AG04450 (cell line): ENCODE measurements around the gene ANKS6. TPM values are rescaled to one million over a fixed set of nuclear protein-coding genes. Genes with fewer than 3 reads are reported as not detected.
A peak's percentile ranks its signal among the peaks of the same experiment; 100 is the strongest.

Experiments
- CTCF ChIA-PET: fragments of 300-600, 350-600 bp; formaldehyde crosslinking; extraction: SDS; loops from one replicate; lab custom pipeline; 2022; ENCODE audit warnings: antibody characterized with exemption, inconsistent platforms; lab: Charles Lee
- POLR2A ChIA-PET: fragments of 350-600 bp; formaldehyde crosslinking; extraction: SDS; loops from one replicate; lab custom pipeline; 2021; ENCODE audit warnings: antibody characterized with exemption, inconsistent platforms; lab: Yijun Ruan, JAX
- DNase-seq: peaks from one replicate; pipeline ENCODE4 v3.0.0-alpha.2; 2011; ENCODE audit warnings: low read depth, low spot score
- H3K27ac ChIP-seq: one replicate; pipeline ENCODE4 v1.5.1; 2012; ENCODE audit warnings: low read depth, low read length, control low read depth
- H3K27me3 ChIP-seq: one replicate; pipeline ENCODE4 v1.6.0; 2012; ENCODE audit warnings: low read length; ENCODE audit not compliant: control insufficient read depth, insufficient read depth
- H3K4me3 ChIP-seq: 2 replicates; pipeline ENCODE4 v1.5.1; 2011; ENCODE audit warnings: mild to moderate bottlenecking, low read depth, low read length, control low read depth
- H3K9me3 ChIP-seq: 2 replicates; pipeline ENCODE4 v1.5.1; 2012; ENCODE audit warnings: low read length; ENCODE audit not compliant: control insufficient read depth, insufficient read depth
- polyA minus RNA-seq: library from RNA; depleted of rRNA, polyadenylated mRNA; stranded (reverse); fragments of >200 nt; gene quantifications from 2 replicates; pipeline ENCODE4 v1.2.3, GENCODE V29; 2011; rRNA and poly(A)+ RNA removed
- polyA plus RNA-seq: library from polyadenylated mRNA; depleted of rRNA; stranded (reverse); fragments of >200 nt; gene quantifications from 2 replicates; pipeline ENCODE4 v1.2.3, GENCODE V29; 2011; rRNA removed
- TF ChIP-seq, protein P1 (sequence below): IDR thresholded peaks from 2 replicates; pipeline ENCODE4 v1.5.1; 2011; ENCODE audit warnings: low read depth, low read length, control low read depth, inconsistent platforms

Gene ANKS6
- polyA plus RNA-seq, result 10.5 and 12.4 TPM in 2 replicates
- polyA minus RNA-seq, result 10.4 and 12.1 TPM in 2 replicates

DNA sequence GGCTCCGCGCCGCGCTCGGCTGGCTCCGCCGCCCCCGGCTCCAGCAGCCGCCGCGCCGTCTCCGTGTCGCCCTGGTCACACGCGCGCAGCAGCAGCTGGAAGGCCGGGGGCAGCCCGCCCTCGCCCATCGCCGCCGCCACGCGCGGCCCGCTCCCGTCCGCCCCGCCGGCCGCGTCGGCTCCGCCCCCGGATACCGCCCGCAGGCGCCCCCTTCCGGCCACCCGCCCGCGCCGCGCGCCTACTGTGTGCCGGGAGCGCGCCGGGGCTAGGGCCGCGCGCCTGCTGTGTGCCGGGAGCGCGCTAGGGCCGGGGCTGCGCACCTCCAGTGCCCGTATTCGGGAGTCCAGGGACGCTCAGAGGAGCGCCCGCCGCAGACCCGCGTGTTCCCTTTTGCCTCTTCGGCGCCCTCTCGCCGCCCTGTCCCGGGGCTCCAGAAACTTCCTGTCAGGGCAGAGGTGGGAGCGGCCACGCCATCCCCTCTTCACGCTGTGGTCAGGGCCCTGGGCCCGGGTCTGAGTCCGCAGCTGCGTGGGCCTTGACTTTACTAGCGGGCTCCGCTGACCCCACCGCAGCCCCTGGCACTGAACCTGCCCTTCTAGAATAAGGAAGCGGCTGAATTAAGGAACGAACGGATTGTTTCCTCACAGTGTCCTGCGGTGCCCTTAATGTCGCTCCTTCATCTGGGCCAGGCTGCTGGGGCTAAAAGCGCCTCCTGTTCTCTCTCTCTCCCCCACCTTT is at the start of gene ANKS6:
ANKS6 (minus strand) TSS at position 192 of the 738 bp plus-strand sequence; CDS start at position 128, 64 bp downstream.
- peak; percentile 27 for DNase-seq
- Histone ChIP-seq H3K4me3 (peak within 1 kb of the TSS; percentile 65), H3K9me3 (peaks cover 5% of the 10 kb centered on the region), H3K27ac (peak within 1 kb of the TSS; percentile 21), H3K27me3 (peaks cover 7% of the 10 kb centered on the region)
- TF ChIP-seq, protein P1, sequence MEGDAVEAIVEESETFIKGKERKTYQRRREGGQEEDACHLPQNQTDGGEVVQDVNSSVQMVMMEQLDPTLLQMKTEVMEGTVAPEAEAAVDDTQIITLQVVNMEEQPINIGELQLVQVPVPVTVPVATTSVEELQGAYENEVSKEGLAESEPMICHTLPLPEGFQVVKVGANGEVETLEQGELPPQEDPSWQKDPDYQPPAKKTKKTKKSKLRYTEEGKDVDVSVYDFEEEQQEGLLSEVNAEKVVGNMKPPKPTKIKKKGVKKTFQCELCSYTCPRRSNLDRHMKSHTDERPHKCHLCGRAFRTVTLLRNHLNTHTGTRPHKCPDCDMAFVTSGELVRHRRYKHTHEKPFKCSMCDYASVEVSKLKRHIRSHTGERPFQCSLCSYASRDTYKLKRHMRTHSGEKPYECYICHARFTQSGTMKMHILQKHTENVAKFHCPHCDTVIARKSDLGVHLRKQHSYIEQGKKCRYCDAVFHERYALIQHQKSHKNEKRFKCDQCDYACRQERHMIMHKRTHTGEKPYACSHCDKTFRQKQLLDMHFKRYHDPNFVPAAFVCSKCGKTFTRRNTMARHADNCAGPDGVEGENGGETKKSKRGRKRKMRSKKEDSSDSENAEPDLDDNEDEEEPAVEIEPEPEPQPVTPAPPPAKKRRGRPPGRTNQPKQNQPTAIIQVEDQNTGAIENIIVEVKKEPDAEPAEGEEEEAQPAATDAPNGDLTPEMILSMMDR, result no peak; the same call in 1 of the 2 replicates
- CTCF ChIA-PET, result interaction anchor here (0.6 to 1.0 kb wide), 3 partner anchors 21 to 350 kb away, joined by 3 to 5 read pairs (median 3); no protein-coding TSS in a partner anchor
- POLR2A ChIA-PET, result no interaction called here

DNA sequence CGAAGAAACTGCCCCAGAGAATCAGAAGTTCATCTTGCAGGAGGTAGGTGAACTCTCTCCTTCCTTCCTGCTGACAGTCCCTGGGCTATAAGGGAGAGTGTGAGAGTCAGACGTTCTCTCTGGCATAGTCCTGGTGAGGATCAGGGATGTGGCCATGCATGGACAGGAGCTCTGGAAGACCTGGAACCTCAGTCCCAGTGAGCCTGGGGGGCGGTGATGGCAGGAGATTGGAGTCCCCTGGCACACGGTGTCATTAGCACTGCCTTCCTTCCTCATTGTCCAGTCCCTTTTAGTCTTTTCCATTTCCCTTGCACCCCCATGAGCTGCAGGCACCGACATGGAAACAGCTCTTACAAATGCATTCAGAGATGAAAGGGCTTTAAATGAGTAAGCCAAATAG is 49.7 kb upstream of the ANKS6 start:
- POLR2A ChIA-PET, result no interaction called here
- TF ChIP-seq, protein P1, result no peak
- no peak for DNase-seq
- no peak overlapping the region for H3K4me3 ChIP-seq
- no peak overlapping the region for H3K27ac ChIP-seq
- no peaks in the 10 kb centered on the region for H3K9me3 ChIP-seq
- H3K27me3 ChIP-seq, result peaks cover 17% of the 10 kb centered on the region
- CTCF ChIA-PET, result interaction anchor here (3.9 kb wide), 1 partner anchor 294 kb away, joined by 58 read pairs; no protein-coding TSS in a partner anchor

DNA sequence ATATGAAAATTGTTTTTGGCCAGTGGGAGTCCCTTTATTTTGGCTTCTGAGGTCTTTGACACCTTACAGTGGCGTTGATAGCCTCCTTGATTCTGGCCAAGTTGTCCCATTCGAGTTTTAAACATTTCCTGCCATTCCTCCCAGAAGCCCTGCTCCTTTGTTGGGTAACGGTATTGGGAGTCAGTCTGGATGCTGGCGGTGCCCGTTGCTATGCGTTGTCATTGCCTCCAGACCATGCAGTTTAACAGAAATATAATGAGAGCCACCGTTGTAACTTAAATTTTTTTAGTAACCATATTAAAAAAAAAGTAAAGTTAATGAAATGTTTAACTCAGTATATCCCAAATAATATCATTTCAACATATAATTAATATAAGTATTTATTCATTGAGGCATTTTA is 46.2 kb upstream of the ANKS6 start:
- H3K4me3 ChIP-seq, result no peak overlapping the region
- CTCF ChIA-PET, result interaction anchor here (0.6 kb wide), 1 partner anchor 121 kb away, joined by 3 read pairs; no protein-coding TSS in a partner anchor
- no peaks in the 10 kb centered on the region for H3K9me3 ChIP-seq
- H3K27me3 ChIP-seq, result peaks cover 20% of the 10 kb centered on the region
- TF ChIP-seq, protein P1, result no peak
- no peak for DNase-seq
- no peak overlapping the region for H3K27ac ChIP-seq
- POLR2A ChIA-PET, result interaction anchor here (0.7 kb wide), 1 partner anchor 845 kb away, joined by 3 read pairs; no protein-coding TSS in a partner anchor

DNA sequence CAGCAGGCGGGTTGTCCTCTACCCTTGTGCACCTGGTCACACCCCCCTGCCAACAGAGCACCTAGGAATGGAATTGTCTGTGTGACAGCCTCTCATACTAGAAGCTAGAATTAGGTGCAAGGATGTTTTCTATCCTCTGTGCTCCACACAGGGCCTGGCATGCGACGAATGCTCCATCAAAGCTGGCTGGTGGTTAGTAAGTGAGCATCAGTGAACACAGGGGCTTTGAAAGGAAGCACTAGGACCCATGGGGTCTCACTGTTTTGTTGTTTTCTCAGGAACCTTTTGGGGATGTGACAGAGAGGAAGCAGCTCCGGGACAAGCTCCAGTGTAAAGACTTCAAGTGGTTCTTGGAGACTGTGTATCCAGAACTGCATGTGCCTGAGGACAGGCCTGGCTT is 43.4 kb upstream of the ANKS6 start:
- peaks cover 10% of the 10 kb centered on the region for H3K27me3 ChIP-seq
- no peak for DNase-seq
- ChIA-PET POLR2A (no interaction called here), CTCF (interaction anchor here (2.1 kb wide), 1 partner anchor 8 kb away, joined by 8 read pairs; no protein-coding TSS in a partner anchor)
- H3K27ac ChIP-seq, result no peak overlapping the region
- no peak overlapping the region for H3K4me3 ChIP-seq
- H3K9me3 ChIP-seq, result no peaks in the 10 kb centered on the region
- TF ChIP-seq, protein P1, result no peak
